Erythroblast (primary cell): ENCODE measurements around the gene FERMT3.

ENCODE experiments used
- GATA1 ChIP-seq: IDR thresholded peaks from 2 replicates; pipeline ENCODE4 v1.6.1; 2011; ENCODE audit warnings: low read depth, mild to moderate bottlenecking, control low read depth, low read length, moderate library complexity
- POLR2A ChIP-seq: IDR thresholded peaks from 2 replicates; pipeline ENCODE4 v1.6.1; 2011; ENCODE audit warnings: mild to moderate bottlenecking, low read length

GRCh38 chr11:64178951-64179639 is 27.4 kb upstream of the FERMT3 start:
- TF ChIP-seq POLR2A (no peak), GATA1 (no peak)
